HG03175 (cell line): ENCODE measurements around the gene P2RY14.

Source experiments
- ATAC-seq: cut with Tn5 transposase; IDR thresholded peaks from one replicate; pipeline ENCODE4 v1.9.1; 2021; ENCODE audit warnings: mild to moderate bottlenecking, moderate library complexity; ENCODE audit not compliant: unreplicated experiment

The P2RY14 gene

DNA sequence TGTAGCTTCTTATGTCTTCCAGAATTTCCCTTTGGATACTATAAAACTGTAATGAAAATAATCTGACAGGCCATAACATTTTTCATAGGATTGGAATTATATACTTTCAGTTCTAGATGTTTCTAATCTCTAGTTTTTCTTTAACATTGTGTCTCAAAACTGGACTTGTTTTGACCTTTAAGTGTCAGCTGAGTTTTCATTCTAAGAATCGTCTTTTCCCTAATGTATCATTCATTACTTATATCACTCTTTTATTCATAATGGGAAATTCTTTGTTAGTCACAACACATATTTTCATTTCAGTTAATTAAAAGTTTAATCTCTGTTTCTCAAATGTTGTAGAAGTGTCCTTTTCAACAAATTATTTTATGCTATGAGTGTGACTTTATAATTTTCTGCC is 87.2 kb downstream of the P2RY14 start:
- ATAC-seq: no peak

DNA sequence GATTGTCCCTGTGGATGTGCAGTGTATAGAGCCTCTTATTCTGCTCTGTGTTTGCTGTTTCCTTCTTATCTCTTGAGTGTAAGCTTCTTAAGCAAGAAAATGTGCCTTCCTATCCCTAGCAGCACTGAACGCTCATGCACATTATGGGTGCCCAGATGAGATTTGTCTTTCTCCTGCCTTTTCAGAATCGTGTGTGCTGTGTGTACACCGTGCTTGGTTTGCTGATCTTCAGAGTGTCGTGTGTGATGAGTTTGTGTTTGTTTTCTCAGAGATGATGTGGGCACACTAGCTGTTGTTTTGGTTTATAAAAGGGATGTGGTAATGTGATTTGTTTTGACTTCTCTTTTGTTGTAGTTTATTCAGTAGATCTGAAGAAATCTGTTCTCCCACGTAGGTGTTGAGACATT is 95.1 kb downstream of the P2RY14 start:
- no peak for ATAC-seq

DNA sequence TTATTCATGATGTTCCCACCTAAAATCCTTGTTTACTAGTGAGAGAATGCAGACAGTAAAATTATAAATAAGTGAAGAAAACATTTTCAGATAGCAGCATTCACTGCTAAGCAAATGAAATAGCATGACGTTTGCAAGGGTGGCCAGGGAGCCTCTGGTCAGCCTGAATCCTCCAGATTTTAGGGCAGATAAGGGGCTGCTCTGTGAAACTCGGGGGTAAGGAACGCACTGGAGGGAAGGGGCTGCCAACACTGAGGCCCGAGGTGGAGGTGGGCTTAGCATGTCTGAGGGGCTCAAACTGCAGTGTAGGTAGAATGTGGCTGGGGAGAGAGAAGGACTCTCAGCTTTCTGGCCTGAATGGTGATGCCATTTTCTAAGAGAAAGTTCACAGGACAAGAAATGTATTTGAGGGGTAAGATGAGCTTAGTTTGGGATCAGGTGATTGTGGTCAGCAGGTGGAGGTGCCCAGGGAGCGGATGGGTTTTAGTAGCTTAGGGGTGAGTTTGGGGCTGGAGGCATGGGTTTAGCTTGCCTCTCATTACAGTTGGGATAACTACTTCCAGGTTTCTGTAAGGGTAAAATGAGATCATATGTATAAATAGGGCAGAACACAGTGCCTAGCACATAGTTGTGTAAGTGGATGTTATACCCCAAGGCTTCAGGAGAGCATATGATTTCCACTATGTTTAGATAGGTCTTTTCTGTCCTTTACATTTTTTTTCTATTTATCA is 95.8 kb downstream of the P2RY14 start:
- no peak for ATAC-seq

DNA sequence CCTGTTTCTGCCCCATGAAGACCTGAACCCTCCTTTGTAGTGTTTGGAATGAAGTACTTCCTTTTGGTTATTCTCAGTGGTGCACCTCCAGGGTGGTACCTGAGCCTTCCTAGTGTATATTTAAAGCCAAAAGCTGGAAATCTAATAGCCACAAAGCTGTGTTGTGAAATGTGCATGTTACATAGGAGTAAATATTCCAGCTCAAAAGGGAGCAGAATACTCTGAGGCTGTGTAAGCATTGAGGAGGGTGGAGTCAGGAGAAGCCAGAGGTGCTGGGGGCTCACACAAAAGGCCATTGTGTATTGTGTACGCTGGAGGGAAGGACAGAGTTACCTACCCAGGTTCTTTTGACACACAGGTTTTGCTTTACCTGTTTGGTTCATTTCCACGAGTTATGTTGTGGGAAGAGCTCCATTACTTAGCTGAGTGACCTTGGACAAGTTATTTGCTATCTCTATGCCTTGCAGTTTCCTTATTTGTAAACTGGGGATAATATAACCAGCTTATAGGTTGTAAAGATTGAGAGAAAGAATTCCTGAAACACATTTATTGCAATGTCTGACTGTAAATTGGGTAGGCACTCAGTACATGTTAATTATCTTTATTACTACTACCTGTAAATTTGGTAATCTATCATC is 100.0 kb downstream of the P2RY14 start:
- ATAC-seq: no peak

DNA sequence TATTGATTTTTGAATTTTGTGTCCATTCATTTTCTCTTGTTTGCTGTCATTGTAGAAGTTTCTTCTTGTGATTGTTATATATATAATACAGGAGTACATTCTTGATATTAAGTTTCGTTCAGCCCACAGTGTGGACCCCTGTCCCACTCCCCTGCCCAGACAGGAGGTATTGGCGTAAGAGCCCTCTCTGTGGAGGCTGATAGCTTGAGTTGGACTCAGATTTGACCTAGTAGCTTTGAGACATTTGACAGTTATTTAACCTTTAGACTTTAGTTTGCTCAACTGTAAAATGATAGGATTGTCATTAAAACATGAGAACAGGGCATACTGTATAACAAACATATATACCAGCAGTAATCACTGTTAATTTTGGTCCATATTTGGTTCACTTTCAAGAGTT is 102.4 kb downstream of the P2RY14 start:
- no peak for ATAC-seq

DNA sequence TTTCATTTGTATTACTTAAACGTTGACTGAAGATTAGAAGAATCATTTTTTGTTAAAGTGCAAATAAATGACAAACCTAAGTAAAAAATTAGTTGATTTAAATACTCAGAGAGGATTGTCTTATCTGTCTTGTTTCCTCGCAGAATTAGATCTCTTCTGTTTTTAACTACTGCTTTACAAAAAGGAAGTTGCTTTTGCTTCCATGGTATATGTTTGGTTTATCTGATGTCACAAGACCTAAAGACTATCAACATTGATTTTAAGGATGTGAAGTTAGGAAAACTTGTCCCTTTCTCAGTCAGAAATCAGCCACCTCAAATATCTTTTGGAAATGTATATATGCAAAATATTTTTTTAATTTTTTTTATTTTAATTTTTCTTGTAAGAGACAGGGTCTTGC is 104.0 kb downstream of the P2RY14 start:
- ATAC-seq: no peak

DNA sequence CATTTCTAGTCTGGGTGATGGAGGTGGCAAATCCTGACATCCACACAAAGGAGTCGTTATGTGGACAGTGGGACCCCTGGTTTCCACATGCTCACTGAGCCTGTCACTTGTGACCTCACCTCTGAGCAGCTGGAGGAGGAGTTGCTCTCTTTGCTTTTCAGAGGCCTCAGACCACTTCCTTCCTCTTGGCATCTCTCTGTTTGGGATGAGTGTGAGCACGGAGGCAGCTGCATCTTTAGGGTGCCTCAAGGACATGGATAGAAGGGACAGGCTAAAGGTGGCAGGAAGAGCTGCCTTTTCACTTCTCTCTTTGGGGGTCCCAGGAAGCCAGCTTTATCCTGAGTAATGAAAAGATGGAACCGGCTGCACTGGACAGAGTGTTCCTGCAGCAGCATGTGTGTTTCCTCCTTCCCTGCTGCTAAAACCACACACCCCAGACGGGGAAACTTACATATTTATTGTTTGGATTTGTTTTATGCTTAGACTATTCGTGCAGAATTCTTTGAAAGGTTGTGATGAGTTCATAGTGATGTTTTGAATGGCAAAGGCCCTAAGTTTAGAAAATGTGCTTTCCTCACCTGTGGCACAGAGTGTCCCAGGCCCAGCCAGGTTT is 107.1 kb downstream of the P2RY14 start:
- peak; percentile 58 for ATAC-seq

DNA sequence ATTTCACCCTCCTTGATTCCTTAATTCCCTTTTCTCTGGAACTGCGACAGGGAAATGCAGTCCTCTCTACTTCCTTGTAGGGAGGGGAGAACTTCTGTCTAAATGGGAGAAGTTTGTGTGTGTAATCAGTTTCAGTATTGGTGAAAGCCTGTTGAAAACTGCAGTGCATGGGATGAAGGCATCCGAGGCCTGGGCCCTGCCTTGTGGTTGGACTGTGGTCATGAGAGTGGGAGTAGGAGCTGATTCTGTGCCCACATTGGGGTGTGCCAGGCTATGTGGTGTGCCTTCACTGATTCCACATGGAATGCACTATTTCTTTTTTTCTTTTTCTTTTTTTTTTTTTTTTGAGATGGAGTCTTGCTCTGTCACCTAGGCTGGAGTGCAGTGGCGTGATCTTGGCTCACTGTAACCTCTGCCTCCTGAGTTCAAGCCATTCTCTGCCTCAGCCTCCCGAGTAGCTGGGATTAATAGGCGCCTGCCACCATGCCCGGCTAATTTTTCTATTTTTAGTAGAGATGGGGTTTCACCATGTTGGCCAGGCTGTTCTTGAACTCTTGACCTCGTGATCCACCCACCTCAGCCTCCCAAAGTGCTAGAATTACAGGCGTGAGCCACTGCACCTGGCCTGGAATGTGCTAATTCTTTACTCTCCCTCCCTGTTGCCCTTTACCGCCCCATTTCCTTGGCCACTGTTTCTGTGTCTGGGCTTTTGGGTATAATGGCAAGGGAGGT is 108.2 kb downstream of the P2RY14 start:
- peak; percentile 25 for ATAC-seq

DNA sequence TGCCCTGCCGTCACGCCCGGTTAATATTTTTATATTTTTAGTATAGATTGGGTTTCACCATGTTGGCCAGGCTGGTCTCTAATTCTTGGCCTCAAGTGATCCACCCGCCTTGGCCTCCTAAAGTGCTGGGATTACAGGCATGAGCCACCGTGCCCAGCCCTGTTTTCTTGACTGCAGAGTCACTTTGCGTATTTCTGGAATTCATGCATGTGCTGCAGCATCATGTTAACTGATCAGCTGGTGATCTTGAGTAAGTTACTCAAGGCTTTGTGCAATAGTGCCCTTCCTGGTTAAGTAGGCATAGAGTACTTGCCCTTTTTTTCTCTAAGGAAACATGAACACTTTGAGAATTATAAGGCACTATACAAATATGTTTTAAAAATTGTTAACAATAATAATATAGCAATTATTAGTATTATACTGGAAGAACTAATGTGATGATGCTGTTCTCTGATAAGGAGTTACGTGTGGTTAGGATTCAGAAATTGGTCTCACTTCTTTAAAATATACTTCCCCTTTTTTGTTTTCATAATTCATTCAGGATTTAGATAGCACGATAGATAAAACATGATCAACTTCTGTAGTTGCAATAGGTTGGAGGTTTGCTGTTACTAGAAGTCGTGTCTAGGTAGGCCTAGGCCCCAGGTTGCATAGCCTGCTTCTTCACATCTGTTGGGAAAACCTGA is 108.9 kb downstream of the P2RY14 start:
- ATAC-seq: peak; percentile 49

DNA sequence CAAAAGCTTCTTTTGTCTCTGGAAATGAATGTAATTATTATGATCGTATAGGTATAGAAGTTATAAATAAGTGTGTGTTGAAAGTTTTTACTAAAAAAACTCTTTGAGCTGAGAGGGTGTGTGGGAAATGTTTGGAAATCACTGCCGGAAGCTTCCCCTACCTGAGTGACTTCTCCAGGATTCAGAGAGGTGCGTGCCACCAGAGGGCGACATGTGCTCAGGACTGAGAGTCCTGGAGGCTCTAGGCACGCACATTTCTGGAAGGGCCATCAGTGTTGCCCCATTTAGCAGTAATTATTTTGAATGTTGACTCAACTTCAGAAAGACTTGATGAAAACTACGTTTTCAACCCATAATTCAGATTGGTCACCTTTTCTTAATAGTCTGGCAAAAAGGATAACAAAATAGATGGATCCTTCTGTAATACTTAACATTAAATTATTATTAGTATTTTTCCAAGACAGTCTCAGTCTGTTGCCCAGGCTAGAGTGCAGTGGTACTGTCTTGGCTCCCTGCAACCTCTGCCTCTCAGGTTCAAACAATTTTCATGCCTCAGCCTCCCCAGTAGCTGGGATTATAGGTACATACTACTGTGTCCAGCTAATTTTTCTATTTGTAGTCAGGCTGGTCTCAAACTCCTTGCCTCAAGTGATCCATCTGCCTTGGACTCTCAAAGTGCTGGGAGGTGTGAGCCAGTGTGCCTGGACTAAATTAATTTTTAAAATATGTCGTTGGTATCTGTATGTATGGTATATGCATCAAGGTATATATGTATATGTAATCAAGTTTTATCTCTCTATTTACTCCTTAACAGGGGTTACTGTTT is 109.9 kb downstream of the P2RY14 start:
- peak; percentile 44 for ATAC-seq

DNA sequence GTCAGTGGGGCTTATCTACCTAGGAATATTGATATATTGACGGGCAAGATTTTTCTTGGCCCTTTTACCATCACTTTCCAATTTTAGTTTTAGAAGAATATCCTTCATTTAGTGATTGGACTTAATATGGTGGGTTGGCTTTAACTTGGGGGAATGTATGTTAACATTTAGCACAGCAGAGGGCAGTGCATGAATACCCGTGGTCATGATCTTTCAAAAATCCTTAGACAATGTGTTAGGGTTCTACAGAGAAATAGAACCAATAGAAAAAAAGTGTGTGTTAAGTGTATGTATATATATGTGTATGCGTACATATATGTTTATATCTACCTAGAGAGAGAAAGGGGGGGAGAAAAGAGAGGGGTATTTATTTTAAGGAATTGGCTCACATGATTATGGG is 112.2 kb downstream of the P2RY14 start:
- no peak for ATAC-seq

DNA sequence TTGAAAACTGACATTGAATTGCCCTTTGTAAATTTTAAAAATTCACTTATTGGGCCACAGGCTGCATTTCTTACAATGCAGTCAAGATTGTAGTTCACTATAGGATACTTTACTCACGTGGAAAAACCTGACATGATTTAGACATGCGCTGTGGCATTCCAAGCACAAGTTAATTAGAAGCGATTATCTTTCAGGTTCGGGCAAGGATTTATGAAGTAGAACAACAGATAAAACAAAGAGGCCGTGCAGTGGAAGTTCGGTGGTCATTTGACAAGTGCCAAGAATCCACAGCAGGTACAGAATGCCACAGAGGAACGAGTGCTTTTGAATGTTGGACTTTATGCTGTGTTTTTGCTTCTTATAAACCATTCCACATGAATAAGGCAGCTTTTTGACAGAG is 113.1 kb downstream of the P2RY14 start:
- no peak for ATAC-seq
